Cerebellar nuclear complex (tissue), 1 donor: ENCODE results near the gene EXOSC6.
"Not testable (repeated sequence)": the region's sequence is repeated elsewhere in the genome, so short reads cannot be mapped to it uniquely, and the experiment has no call there.

Experiments
- DNase-seq, 2 experiments: peaks; one replicate each; lab custom pipeline; 2025; lab: John Stamatoyannopoulos, UW

The EXOSC6 gene

DNA sequence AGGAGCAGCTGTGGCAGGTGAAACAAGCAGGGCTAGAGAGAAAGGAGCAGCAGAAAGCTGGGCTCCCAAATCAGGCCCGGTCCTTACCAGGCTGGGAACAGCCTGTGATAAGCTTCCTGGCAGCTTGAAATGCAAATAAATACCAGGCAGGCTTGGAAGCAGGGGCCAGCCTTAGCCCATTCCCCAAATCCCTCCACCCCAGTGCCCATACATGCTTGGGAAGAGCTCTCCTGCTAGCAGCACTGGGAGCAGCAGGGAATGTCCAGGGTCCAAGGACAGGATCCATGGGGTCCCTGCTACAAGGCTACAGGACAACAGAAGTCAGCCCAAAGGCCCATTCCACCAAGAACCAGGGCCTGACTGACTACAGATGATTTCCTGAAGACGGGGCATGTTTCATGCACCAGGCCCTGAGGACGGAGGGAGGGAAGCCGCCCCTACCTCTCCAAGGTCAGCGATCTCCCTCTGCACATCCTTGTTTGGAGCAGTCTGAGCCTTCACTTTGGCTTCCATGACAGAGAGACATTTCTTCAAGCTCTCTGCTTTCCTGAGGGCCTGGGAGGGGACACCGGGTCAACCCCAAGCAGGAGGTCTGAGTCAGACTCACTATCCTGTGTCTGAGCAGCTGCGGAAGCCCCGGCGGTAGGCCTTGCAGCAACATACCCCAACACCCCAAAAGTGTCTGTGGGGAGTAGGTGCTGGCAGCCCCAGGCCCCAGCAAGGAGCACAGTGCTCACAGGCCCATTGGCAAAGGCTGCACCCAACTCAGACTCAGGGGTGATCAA is 2.6 kb upstream of the EXOSC6 start:
- DNase-seq, result no peak

DNA sequence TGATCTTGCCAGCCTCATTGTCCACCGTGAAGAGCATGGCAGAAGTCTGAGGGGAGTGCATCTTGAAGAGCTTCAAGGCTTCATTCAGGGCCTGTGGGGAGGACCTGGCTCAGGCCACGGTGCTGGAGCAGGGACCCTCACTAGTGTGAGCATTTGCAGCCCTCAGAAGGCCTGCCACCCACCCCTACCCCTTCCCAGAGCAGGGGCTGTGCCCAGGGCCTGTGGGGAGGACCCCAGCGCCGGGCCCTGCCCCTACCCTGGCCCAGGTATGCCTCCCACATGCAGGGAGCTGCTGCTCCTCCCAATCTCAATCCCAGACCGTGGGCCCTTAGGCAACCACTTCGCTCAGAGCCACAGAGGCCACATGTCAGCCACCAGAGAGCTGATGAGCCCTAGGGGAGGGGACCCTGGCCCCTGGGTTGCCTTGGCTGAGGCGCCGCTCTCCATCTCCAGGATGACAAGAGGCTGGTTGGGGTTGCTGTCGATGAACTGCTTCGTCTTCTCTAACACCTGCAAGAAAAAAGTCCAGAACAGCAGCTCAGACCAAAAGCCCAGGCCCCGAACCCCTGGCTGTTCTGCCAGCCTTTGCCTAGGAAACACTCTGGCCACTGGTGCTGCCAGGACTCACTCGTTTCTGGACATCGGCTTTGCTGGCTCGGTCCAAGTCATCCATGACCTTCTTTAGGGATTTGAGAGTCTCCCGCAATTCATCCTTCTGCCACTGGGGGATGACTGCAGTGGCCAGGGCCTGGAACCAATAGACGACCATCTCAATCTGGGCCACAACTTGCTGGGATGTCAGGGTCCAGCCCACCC is 1.8 kb upstream of the EXOSC6 start:
- no peak for DNase-seq

DNA sequence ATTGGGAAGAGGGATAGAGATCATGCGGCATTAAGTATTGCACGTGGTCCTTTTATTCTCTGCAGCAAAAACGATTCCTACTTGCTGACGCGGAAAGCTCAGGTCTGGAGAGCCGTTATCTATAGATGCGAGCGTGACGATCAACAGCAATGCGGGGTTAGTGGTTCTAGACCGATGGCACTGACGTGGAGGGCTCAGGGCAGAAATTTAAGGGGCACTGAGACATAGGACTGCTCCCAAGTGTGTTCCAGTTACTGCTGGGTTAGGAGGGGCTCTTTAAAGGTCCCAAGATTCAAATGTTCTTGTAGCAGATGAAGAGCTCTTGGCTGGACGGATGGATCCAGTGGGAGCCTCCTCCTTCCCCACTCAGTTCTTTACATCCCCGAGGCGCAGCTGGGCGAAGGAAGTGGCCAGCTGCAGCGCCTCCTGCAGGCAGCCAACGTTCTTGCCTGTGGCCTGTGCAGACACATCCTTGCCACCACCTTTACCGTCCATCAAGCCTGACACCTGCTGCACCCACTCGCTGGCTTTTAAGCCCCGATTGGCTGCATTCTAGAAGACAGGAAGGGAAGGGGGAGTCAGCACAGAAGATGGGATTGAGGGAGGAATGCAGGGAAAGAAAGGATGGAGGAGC is 732 bp upstream of the EXOSC6 start:
- no peak for DNase-seq

DNA sequence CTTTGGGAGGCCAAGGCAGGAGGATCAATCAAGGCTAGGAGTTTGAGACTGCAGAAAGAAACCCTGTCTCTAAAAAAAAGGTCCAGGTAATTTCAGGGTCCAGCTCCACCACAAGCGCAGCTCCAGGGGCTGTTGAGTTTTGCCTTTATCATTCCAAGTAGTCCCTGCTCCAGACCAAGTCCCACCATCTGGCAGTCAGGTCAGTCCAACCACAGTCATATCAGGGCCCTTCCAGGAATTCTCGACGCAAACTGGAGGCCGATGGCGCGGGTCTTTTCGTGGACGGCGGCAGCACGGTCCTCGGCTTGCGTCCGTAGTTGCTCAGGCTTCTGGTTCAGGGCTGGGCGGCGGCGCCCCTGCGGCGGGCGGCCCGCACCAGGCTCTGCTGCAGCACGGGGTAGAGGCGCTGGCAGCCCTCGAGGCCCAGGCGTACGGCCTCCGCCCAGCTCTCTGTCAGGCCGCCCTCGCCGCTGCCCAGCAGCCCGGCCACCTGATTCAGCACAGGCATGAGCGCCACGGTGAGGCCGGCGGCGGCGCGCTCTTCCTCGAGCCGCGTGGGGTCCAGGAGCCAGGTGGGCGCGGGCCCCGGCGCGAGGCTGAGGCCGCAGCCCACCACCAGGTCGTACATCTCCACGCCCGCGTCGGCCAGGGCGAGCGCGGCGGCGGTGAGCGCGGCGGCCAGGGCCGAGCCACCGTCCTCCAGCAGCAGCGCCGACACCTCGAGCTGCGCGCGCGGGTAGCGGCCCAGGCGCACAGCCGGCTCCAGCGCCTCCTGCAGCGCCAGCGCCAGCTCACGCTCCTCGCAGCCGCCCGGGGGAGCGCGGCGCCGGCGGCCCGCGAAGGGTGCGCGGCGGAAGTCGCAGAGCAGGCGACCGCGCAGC is 752 bp downstream of the EXOSC6 start:
- no peak for DNase-seq

DNA sequence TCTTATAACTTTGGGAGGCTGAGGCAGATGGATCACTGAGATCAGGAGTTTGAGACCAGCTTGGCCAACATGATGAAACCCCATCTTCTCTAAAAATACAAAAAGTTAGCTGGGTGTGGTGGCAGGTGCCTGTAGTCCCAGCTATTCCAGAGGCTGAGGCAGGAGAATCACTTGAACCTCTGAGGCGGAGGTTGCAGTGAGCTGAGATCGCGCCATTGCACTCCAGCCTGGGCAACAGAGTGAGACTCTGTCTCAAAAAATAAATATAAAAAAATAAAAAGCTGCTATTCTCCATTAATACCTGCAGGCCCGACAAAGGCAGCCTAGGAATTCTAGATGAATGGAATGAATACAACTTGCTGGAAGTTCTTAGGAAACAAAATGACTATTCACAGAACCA is 2.0 kb downstream of the EXOSC6 start:
- DNase-seq, result not testable (repeated sequence)

DNA sequence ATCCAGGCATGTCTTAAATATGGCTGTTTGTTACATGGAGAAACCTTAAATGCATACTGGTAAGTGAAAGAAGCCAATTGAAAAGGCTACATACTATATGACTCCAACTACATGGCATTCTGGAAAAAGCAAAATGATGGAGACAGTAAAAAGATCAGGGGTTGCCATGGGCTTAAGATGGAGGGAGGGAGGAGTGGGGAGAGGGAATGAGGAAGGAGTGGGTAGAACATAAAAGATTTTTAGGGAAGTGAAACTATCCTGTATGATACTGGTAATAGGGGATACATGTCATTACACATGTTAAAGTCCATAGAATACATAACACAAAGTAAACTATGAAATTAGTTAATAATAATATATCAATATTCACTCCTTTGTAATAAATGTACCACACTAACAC is 13.0 kb downstream of the EXOSC6 start:
- not testable (repeated sequence) for DNase-seq

DNA sequence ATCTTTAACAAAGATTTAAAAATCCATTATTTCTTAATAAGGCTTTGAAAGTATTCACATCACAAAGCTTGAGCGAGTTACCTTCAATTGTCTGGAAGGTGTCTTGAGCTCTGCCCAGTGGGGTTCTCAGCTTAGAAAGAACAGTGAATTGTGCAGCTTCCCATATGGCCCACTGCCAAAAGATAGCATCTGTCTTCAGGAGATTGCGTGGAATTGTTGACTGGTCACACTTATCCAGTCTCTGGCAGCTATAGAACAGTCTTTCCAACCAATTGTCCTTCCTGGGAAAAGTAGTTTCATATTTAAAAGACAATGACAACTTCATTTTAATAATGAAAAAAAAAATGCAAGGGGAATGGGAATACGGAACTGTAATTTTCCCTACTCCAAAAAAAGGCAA is 19.9 kb downstream of the EXOSC6 start:
- not testable (repeated sequence) for DNase-seq

DNA sequence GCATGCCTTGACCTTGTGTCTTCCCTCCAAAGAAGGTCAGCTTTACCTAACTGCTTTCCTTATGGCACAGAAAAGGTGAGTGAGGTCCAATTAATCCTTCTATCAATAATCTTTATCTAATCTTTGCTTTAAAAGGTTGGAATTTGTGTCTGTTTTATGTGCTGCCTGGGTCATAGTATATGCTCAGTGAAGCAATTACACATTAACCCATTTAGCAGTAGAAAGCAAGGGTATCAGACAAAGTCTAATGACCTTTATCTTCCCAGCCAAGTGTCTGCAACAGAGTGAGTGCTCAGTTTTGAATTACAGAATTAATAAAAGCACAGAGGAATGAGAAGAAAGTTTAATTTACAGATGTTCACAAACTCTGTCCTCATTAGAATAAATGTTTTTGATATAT is 25.7 kb downstream of the EXOSC6 start:
- not testable (repeated sequence) for DNase-seq

DNA sequence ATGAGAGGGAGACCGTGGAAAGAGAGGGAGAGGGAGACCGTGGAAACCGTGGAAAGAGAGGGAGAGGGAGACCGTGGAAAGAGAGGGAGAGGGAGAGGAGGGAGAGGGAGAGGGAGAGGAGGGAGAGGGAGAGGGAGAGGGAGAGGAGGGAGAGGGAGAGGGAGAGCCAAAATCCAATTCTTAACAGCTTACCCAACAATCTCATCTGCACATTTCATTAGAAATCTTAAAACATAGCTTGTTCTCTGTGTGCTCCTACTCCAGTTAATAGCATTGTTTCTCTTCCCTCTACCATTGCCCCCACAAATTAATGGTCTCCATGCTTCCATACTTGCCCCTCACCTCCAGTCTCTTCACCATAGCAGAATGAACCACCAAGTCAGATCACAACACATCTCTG is 26.3 kb downstream of the EXOSC6 start:
- DNase-seq, result not testable (repeated sequence)

DNA sequence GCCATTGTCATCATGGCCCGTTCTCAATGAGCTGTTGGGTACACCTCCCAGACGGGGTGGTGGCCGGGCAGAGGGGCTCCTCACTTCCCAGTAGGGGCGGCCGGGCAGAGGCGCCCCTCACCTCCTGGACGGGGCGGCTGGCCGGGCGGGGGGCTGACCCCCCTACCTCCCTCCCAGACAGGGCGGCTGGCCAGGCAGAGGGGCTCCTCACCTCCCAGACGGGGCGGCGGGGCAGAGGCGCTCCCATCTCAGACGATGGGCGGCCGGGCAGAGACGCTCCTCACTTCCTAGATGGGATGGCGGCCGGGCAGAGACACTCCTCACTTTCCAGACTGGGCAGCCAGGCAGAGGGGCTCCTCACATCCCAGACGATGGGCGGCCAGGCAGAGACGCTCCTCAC is 27.1 kb downstream of the EXOSC6 start:
- not testable (repeated sequence) for DNase-seq

DNA sequence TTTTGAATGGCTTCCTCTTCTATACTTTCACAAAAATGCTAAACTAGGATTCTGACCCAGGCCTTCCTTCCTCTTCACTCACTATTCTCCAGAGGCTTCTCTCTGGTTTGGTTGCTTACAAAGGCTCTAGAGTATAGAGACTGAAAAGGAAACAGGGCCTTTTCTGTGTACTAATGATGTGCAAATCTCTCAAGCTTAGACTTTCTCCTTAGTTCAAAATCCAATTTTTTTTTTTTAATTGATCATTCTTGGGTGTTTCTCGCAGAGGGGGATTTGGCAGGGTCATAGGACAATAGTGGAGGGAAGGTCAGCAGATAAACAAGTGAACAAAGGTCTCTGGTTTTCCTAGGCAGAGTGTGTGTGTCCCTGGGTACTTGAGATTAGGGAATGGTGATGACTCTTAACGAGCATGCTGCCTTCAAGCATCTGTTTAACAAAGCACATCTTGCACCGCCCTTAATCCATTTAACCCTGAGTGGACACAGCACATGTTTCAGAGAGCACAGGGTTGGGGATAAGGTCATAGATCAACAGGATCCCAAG is 27.7 kb downstream of the EXOSC6 start:
- DNase-seq, result not testable (repeated sequence)

DNA sequence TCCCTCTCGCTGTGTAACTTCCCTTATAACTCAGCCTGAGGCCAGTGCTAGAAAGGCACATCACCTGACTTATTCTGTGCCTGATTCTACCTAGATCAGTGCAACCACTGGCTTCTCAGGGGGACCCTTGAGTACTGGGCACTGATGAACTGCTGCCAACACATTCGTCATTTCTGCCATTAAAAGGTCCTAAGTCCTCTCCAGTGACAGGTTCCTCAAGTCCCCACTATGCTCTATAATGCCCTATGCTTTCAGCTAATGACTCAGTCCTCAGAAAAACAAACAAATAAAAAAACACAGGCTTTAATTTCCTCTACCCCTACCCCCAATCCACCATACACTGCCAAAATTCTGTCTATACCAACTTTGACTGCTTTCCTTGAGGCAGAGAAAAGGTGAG is 28.5 kb downstream of the EXOSC6 start:
- DNase-seq, result not testable (repeated sequence)

DNA sequence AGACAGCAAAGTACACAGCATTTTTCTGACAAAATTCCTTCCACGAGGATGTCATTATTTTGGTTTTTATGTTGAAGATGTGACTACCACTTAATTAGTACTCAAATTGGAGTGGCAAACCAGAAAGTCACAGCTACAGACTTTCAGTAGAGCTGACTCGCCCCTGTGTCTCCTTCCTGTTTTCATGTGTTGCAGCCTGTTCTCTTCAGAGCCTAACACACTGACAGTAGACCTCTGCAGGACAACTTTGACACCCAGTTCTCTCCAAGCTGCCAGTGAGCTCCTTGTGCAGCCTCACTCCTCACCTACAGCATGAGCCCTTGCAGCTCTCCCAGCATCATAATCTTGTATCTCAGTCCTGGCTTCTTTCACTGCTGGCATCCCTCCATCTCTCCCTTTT is 29.2 kb downstream of the EXOSC6 start:
- DNase-seq, result not testable (repeated sequence)

DNA sequence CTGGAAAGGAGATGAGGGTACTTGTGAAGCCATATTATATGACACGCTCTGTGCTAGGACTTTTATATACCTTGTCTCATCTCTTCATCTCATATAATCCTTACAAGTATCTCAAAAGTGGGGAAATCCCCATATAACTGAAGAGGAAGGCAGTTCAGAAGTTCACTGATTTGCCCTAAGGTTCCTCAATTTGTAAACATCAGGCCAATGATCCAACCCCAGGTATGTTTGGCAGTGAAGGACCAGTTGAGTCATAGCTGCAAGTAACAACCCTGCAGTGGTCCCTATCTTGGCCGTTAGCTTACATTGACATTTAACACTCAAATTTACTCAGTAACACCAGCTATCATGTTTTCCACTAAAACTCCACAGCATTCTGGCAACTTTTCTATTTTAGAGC is 33.2 kb downstream of the EXOSC6 start:
- not testable (repeated sequence) for DNase-seq

DNA sequence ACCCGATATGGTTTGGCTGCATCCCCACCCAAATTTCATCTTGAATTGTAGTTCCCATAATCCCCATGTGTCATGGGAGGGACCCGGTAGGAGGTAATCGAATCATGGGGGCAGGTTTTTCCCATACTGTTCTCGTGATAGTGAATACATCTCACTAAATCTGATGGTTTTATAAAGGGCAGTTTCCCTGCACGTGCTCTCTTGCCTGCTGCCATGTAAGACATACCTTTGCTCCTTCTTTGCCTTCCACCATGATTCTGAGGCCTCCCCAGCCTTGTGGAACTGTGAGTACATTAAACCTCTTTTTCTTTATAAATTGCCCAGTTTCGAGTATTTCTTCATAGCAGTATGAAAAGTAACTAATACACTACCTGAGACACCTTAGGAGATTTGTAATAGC is 45.4 kb downstream of the EXOSC6 start:
- not testable (repeated sequence) for DNase-seq

DNA sequence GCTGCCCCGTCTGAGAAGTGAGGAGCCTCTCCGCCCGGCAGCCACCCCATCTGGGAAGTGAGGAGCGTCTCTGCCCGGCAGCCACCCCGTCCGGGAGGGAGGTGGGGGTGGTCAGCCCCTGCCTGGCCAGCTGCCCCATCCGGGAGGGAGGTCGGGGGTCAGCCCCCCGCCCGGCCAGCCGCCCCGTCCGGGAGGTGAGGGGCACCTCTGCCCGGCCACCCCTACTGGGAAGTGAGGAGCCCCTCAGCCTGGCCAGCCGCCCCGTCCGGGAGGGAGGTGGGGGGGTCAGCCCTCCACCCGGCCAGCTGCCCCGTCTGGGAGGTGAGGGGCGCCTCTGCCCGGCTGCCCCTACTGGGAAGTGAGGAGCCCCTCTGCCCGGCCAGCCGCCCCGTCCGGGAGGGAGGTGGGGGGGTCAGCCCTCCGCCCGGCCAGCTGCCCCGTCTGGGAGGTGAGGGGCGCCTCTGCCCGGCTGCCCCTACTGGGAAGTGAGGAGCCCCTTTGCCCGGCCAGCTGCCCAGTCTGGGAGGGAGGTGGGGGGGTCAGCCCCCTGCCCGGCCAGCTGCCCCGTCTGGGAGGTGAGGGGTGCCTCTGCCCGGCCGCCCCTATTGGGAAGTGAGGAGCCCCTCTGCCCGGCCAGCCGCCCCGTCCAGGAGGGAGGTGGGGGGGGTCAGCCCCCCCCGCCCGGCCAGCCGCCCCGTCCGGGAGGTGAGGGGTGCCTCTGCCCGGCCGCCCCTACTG is 46.9 kb downstream of the EXOSC6 start:
- not testable (repeated sequence) for DNase-seq

DNA sequence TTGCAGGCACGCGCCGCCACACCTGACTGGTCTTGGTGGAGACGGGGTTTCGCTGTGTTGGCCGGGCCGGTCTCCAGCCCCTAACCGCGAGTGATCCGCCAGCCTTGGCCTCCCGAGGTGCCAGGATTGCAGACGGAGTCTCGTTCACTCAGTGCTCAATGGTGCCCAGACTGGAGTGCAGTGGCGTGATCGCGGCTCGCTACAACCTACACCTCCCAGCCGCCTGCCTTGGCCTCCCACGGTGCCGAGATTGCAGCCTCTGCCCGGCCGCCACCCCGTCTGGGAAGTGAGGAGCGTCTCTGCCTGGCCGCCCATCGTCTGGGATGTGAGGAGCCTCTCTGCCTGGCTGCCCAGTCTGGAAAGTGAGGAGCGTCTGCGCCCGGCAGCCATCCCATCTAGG is 47.7 kb downstream of the EXOSC6 start:
- not testable (repeated sequence) for DNase-seq

DNA sequence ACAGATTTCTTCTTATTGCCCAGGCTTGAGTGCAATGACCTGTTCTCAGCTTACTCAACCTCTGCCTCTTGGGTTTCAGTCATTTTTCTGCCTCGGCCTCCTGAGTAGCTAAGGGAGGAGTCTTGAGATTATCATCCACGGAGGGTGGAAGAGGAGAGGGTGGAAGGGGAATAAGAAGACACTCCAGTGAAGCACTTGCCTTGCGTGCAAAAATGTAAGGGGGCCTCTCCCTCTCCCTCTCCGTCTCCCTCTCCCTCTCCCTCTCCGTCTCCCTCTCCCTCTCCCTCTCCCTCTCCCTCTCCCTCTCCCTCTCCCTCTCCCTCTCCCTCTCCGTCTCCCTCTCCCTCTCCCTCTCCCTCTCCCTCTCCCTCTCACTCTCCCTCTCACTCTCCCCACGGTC is 48.2 kb downstream of the EXOSC6 start:
- not testable (repeated sequence) for DNase-seq

DNA sequence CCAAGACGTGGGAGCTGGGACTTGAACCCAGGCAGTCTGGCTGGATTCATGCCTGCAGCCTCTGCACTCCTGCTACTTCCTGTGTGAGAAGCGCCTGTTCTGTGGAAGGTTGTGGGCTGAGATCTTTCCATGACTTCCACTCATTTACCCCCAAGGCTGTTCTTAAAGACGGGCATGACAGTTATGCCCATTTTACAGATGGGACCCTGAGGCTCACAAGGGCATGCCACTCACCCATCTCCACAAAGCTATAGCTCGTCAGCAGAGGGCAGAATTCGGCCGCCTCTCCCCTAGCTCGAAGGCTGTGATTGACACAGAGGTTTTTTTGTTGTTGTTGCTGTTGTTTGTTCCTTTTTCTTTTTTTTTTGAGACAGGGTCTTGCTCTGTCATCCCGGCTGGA is 51.7 kb downstream of the EXOSC6 start:
- not testable (repeated sequence) for DNase-seq

DNA sequence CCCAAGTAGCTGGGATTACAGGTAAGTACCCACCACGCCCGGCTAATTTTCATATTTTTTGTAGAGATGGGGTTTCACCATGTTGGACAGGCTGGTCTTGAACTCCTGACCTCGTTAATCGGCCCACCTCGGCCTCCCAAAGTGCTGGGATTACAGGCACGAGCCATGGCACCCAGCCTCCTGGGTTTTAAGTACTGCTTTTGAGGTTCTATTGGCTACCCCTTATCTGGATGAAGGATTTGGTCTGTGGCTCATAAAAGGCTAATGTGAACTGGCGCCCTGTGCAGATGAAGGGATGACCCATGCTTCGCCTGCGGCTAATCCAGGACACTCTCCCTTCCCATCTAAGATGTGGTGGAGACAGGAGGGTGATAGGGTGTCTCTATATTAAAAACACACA is 52.6 kb downstream of the EXOSC6 start:
- not testable (repeated sequence) for DNase-seq

DNA sequence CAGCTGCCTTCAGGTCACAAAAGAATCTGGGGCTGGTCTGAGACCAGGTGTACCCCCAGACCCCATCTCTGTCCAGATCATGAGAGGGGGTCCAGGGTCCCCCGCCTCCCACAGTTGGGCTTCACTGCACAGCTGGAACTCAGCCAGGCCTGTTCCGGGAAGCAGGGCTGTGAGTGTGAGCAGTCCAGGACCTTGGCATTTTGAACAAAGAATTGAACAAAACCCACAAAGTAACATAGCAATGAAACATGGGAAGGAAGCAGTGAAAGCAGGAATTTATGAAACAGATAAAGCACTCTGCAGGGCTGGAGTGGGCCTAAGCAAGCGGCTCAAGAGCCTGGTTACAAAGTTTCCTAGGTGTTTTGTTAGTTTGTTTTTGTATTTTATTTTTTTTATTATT is 53.1 kb downstream of the EXOSC6 start:
- DNase-seq, result not testable (repeated sequence)
